ENCODE results near the gene CTR9.
A peak's percentile ranks its signal among the peaks of the same experiment; 100 is the strongest.

Gene CTR9

DNA sequence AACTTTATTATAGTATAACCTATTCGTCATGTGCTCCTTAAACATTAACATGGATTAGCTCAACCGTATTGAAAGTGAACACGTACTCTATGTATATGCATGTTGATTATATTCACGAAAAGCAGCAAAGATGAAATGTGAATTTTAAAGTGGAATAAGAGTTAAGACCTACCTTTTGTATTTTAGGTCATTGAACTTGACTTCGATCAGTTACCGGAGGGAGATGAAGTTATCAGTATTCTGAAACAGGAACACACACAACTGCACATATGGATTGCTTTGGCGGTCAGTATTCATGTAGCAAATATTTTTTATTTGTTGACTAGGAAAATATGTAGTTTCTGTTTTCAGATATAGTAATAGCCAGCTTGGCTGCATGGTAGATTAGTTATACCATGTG, 1.4 kb downstream of the CTR9 start:
- peaks cover 9% of the 10 kb centered on the region for H3K36me3 Mint-ChIP-seq
- peaks cover 10% of the 10 kb centered on the region for H3K4me1 Mint-ChIP-seq
- peak overlapping the region; percentile 93 for H3K4me3 Mint-ChIP-seq
- H3K27me3 Mint-ChIP-seq: no peaks in the 10 kb centered on the region
- ATAC-seq (ENCODE audit: low read depth) (no peak), DNase-seq (ENCODE audit: low spot score in 2 of 2) (no peak)
- H3K9me3 Mint-ChIP-seq: no peaks in the 10 kb centered on the region
- no peak overlapping the region for H3K27ac Mint-ChIP-seq

DNA sequence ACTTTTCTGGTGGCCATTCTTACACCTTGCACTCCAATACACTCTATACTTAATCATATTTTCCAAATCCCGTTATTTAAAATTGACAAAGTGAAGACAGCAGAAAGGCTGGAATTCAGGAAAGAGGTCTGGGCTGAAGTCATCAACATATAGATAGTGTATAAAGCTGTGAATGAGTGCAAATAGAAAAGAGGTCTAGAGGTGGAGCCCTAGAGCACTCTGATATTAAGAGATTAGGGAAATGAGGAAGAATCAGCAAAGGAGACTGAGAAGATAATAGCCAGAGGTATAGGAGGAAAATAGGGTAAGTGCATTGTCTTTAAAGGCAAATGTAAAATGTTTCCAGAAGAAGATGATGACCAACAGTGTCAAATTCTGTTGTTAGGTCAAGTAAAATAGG, 7.9 kb downstream of the CTR9 start:
- Mint-ChIP-seq H3K9me3 (no peaks in the 10 kb centered on the region), H3K4me1 (peaks cover 4% of the 10 kb centered on the region), H3K4me3 (no peak overlapping the region), H3K36me3 (peaks cover 17% of the 10 kb centered on the region), H3K27ac (no peak overlapping the region), H3K27me3 (no peaks in the 10 kb centered on the region)
- DNase-seq (ENCODE audit: low spot score in 2 of 2): no peak
- peak; percentile 39 for ATAC-seq (ENCODE audit: low read depth)

DNA sequence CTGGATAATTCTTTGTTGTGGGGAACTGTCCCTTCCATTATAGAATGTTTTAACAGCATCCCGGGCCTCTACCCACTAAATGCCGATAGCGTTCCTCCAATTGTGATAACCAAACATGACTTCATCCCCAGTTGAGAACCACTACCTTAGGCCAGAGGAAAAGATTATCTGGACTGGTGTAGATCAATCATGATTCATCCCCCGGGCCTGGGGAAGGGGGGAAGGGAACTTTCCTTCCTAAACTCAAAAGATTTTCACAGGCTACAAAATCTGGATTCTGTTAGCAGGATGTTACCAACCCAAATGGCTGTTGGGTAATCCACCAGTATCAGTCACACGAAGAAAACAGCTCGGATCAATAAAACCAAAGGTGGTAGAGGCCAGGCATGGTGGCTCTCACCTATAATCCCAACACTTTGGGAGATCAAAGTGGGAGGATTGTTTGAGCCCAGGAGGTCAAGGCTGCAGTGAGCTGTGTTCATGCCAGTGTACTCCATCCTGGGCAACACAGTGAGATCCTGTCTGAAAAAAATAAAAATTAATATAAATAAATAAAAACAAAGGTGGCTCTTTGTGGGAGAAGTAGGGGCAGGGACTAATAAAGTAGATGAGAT, 10.1 kb downstream of the CTR9 start:
- peaks cover 23% of the 10 kb centered on the region for H3K36me3 Mint-ChIP-seq
- no peaks in the 10 kb centered on the region for H3K9me3 Mint-ChIP-seq
- no peak overlapping the region for H3K4me3 Mint-ChIP-seq
- ATAC-seq (ENCODE audit: low read depth) (no peak), DNase-seq (ENCODE audit: low spot score in 2 of 2) (no peak)
- H3K27me3 Mint-ChIP-seq: no peaks in the 10 kb centered on the region
- peaks cover 6% of the 10 kb centered on the region for H3K4me1 Mint-ChIP-seq
- no peak overlapping the region for H3K27ac Mint-ChIP-seq

DNA sequence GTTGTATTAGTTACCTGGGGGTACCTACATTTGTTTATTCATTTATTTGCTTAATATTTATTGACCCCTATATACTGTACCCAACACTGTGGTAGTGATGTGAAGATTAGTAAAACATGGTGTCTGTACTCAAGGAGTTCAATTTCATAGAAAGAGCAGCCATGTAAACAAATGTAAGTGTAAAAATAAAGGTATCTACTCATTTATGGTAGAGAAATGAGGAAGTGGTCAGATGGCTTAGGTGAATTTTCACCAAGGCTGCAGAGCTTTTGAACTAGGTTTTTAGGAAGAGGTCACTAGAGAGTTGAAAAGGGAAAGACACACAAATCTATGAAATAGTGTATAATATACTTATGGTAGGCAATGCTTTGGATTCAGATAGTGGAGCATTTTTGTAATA, 11.1 kb downstream of the CTR9 start:
- DNase-seq (ENCODE audit: low spot score in 2 of 2): peak in 1 of 2 donors; percentile 19
- H3K36me3 Mint-ChIP-seq: peaks cover 27% of the 10 kb centered on the region
- no peaks in the 10 kb centered on the region for H3K9me3 Mint-ChIP-seq
- no peaks in the 10 kb centered on the region for H3K27me3 Mint-ChIP-seq
- H3K4me1 Mint-ChIP-seq: peaks cover 6% of the 10 kb centered on the region
- H3K4me3 Mint-ChIP-seq: no peak overlapping the region
- peak overlapping the region; percentile 22 for H3K27ac Mint-ChIP-seq
- ATAC-seq (ENCODE audit: low read depth): peak; percentile 91

DNA sequence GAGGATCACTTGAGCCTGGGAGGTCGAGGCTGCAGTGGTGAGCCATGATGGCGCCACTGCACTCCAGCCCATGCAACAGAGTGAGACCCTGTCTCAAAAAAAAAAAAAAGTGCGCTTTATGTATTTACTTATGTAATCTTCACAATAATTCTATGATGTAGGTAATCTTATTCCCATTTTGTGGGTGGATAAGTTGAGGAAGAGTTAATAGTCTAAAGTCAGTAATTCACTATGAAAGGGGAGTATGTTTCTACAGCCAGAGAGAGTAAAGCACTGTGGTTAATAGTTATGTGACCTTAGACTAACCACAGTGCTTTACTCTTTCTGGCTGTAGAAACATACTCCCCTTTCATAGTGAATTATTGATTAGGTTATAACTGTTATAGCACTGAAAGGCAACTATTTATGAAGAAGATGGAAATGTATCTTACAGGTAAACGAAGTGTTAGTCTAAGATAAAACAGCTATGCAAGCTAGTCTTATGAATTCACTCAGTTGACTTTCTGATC, 11.9 kb downstream of the CTR9 start:
- Mint-ChIP-seq H3K27me3 (no peaks in the 10 kb centered on the region), H3K9me3 (no peaks in the 10 kb centered on the region), H3K4me3 (no peak overlapping the region), H3K27ac (peak overlapping the region; percentile 58), H3K4me1 (peaks cover 6% of the 10 kb centered on the region), H3K36me3 (peaks cover 31% of the 10 kb centered on the region)
- ATAC-seq (ENCODE audit: low read depth): no peak
- DNase-seq (ENCODE audit: low spot score in 2 of 2): no peak

DNA sequence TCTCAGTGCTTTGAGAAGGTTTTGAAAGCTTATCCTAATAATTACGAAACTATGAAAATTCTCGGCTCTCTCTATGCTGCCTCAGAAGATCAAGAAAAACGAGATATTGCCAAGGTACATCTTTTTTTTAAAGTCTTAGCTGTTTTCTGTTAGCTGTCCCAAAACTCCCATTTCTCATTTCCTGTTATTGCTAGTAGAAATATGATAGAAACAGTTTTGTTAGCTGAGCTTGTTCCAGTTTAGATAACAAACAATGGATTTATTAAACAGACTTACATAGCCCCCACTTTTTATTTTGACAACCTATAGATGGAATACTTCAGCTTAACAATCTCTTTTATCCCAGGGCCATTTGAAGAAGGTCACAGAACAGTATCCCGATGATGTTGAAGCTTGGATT, 12.7 kb downstream of the CTR9 start:
- DNase-seq (ENCODE audit: low spot score in 2 of 2) (no peak), ATAC-seq (ENCODE audit: low read depth) (no peak)
- Mint-ChIP-seq H3K27ac (peak overlapping the region; percentile 58), H3K4me1 (peaks cover 6% of the 10 kb centered on the region), H3K9me3 (no peaks in the 10 kb centered on the region), H3K4me3 (no peak overlapping the region), H3K36me3 (peaks cover 31% of the 10 kb centered on the region), H3K27me3 (no peaks in the 10 kb centered on the region)

DNA sequence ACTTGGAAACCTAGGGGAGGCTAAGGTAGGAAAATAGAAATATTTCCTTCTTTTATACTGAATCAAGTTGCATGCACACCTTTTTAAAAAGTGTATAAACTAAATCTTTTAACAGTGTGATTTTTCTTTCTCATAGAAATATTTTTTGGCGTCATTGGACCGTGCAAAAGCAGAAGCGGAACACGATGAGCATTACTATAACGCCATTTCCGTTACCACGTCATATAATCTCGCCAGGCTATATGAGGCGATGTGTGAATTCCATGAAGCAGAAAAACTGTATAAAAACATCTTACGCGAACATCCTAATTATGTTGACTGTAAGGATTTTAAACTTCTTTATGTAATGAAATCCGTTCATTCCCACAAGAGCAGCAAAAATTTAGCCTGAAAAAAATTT, 13.4 kb downstream of the CTR9 start:
- Mint-ChIP-seq H3K4me3 (no peak overlapping the region), H3K4me1 (peaks cover 6% of the 10 kb centered on the region), H3K9me3 (no peaks in the 10 kb centered on the region), H3K27me3 (no peaks in the 10 kb centered on the region), H3K36me3 (peaks cover 35% of the 10 kb centered on the region), H3K27ac (peak overlapping the region; percentile 58)
- ATAC-seq (ENCODE audit: low read depth) (peak; percentile 62), DNase-seq (ENCODE audit: low spot score in 2 of 2) (no peak)

DNA sequence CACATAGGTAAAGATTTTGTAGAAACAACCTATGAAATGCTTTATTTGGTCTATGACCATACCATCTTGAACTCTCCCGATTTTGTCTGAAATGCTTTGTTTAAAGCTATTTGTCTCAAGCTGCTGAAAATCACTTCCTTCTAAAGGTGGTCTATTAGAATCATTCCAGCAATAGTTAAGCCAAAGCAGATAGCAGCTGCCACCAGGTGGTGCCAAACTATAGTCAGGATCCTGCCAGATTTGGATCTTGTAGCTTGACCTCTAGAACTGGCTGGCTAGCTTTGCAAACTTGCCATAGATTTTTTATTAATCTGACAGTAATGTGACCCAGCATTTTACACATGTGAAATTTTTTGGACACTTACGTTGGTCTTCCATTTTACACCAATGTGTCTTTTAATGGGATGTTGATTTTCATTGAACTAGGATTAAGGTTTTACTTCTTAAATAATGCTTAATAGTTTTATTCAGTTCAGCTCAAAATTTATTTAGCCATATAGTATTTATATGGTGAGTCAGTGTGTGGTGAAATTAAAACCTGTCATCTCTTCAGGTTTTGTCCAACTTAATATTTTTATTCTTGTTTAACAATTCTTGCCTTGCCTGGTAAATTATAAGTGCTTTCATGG, 19.7 kb downstream of the CTR9 start:
- no peak for DNase-seq (ENCODE audit: low spot score in 2 of 2)
- peak; percentile 41 for ATAC-seq (ENCODE audit: low read depth)
- Mint-ChIP-seq H3K4me1 (no peaks in the 10 kb centered on the region), H3K9me3 (no peaks in the 10 kb centered on the region), H3K27me3 (no peaks in the 10 kb centered on the region), H3K36me3 (peaks cover 47% of the 10 kb centered on the region), H3K4me3 (no peak overlapping the region), H3K27ac (no peak overlapping the region)

DNA sequence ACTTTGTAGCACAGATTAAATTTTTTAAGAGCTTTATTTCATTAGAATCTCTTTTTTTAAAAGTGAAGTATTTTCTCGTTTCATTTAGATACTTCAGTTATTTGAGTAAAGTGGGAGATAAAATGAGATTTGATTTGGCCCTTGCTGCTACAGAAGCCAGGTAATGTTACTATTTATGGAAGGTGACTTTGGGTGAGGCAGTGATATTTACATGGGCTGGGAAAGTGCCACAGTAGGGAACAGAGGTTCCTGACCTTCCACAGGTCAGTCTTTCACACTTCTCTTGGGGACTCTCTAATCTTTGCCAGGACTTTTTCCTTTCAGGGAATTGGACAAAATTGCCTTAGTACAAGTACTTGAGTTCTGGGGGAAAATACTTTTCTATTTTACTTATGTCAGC, 20.4 kb downstream of the CTR9 start:
- H3K4me3 Mint-ChIP-seq: no peak overlapping the region
- no peaks in the 10 kb centered on the region for H3K27me3 Mint-ChIP-seq
- no peaks in the 10 kb centered on the region for H3K9me3 Mint-ChIP-seq
- H3K27ac Mint-ChIP-seq: no peak overlapping the region
- H3K4me1 Mint-ChIP-seq: no peaks in the 10 kb centered on the region
- peaks cover 45% of the 10 kb centered on the region for H3K36me3 Mint-ChIP-seq
- DNase-seq (ENCODE audit: low spot score in 2 of 2) (no peak), ATAC-seq (ENCODE audit: low read depth) (no peak)

DNA sequence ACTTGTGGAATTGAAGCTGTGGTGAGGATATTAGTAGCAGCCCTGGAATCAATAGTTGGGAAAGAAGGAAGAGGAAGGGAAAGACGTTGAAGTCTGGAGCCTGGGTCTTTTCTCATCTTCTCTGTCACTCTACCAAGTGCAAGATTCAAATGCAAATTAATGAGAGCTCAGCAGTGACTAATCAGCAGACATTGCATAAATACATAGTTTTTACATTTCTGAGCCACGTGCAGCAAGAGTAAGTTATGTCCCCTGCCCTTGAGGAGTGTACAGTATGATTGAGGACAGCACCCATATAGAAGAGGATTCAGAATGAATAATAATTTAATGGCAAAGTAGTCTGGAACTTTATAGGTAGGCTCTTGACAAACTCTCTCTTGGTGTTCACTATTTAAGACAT, 23.8 kb downstream of the CTR9 start:
- no peaks in the 10 kb centered on the region for H3K27me3 Mint-ChIP-seq
- no peaks in the 10 kb centered on the region for H3K9me3 Mint-ChIP-seq
- no peak overlapping the region for H3K27ac Mint-ChIP-seq
- DNase-seq (ENCODE audit: low spot score in 2 of 2) (no peak), ATAC-seq (ENCODE audit: low read depth) (no peak)
- H3K36me3 Mint-ChIP-seq: peaks cover 44% of the 10 kb centered on the region
- H3K4me3 Mint-ChIP-seq: no peak overlapping the region
- H3K4me1 Mint-ChIP-seq: peaks cover 7% of the 10 kb centered on the region

DNA sequence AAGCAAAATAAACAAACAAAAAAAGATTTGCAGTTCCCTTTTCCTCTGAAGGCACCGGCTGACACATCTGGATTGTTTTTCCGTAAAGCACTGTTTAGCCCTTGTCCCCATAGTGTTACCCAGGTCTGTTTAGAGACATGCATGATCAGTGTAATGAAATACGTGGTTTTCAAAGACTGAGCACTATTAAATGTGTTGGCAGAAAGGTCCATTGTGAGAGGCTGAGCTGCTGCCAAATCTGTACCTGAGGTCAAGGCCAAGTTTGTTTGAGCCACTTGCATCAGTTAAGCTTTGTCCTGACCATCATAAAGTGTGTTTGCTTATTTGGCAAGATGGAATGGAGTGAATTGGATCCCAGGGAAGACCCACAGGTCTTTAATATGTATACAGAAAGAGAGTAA, 26.3 kb downstream of the CTR9 start:
- Mint-ChIP-seq H3K4me1 (peaks cover 7% of the 10 kb centered on the region), H3K9me3 (no peaks in the 10 kb centered on the region), H3K27ac (peak overlapping the region; percentile 89), H3K4me3 (no peak overlapping the region), H3K27me3 (no peaks in the 10 kb centered on the region), H3K36me3 (peaks cover 40% of the 10 kb centered on the region)
- DNase-seq (ENCODE audit: low spot score in 2 of 2) (no peak), ATAC-seq (ENCODE audit: low read depth) (peak; percentile 34)

DNA sequence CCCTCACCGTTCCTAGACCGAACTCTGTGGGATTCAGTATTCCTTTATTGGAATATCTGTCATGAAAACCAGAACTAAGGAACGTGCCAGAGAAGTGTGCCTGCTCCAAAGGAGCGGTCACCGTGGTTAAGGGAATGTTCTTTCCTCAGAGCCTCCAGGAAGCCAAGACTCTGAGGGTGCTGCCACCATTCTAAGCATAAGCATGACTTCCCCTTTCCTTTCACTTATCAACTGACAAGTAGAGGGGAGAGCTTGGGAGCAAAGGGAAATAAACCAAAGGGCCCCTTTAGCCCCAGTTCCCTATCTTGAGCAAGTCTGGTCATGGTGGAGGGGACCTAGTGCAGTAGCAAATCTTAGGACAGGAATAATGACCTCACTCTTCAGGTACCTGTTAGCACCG, 26.8 kb downstream of the CTR9 start:
- ATAC-seq (ENCODE audit: low read depth) (no peak), DNase-seq (ENCODE audit: low spot score in 2 of 2) (no peak)
- Mint-ChIP-seq H3K27ac (peak overlapping the region; percentile 89), H3K4me3 (no peak overlapping the region), H3K36me3 (peaks cover 40% of the 10 kb centered on the region), H3K4me1 (peaks cover 7% of the 10 kb centered on the region), H3K27me3 (no peaks in the 10 kb centered on the region), H3K9me3 (no peaks in the 10 kb centered on the region)

DNA sequence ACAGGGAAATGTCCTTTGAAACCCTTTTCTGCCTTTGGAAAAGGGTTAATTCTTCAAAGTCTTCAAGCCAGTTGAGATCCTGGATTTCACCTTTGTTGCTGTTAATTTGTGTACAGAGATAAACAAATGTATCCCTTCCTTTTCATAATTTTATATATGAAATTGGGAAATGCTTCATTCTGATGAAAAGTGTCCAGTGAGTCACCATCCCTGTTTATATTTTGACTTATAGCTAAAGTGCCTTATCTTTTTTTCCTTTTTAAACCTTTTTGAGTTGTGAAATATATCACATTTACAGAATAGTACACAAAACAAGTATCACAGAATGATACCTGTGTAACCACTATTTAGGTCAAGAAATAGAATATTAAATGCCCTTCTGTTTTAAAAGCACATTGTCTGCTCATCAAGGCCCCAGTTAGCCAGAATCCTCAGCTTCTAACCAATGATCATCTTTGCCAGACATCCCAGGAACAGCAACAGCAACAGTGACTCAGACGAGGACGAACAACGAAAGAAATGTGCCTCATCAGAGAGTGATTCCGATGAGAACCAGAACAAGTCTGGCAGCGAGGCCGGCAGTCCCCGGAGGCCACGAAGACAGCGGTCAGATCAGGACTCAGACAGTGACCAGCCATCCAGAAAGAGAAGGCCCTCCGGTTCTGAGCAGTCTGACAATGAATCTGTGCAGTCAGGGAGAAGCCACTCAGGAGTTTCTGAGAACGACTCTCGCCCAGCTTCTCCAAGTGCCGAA, 27.3 kb downstream of the CTR9 start:
- Mint-ChIP-seq H3K36me3 (peaks cover 40% of the 10 kb centered on the region), H3K27ac (peak overlapping the region; percentile 80), H3K9me3 (no peaks in the 10 kb centered on the region), H3K4me3 (no peak overlapping the region), H3K4me1 (peaks cover 7% of the 10 kb centered on the region), H3K27me3 (no peaks in the 10 kb centered on the region)
- DNase-seq (ENCODE audit: low spot score in 2 of 2) (no peak), ATAC-seq (ENCODE audit: low read depth) (no peak)

DNA sequence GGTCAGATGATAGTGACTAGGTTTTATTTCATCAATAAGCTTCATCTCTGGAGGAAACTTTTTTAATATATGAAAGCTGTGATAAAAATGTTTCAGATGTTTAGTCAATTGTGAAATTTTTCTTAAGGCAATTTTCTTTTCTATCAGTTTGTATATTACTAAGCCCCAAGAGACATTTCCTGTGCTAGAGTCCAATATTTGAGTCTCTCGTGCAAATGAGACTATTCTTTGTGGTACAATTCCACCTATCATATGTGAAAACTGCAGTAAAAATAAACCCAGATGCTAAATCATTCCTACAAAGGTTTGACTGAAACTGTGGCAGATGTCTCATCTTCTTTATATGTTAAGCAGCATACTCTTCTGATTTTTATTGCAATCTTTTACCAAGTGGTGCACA, 28.0 kb downstream of the CTR9 start:
- Mint-ChIP-seq H3K9me3 (no peaks in the 10 kb centered on the region), H3K36me3 (peaks cover 36% of the 10 kb centered on the region), H3K27ac (no peak overlapping the region), H3K27me3 (no peaks in the 10 kb centered on the region), H3K4me3 (no peak overlapping the region), H3K4me1 (peaks cover 7% of the 10 kb centered on the region)
- ATAC-seq (ENCODE audit: low read depth): no peak
- DNase-seq (ENCODE audit: low spot score in 2 of 2): no peak

All from memory B cell (primary cell).